K562 (cell line): ENCODE results near the gene DNAJB6. TPM values are rescaled to one million over a fixed set of nuclear protein-coding genes. Genes with fewer than 3 reads are reported as not detected.

ENCODE experiments used
- ATAC-seq: fragments of 200-7000 bp; cut with Tn5 transposase; 3 replicates; pipeline ENCODE4 v1.9.1; 2020; ENCODE audit warnings: moderate library complexity
- BruUV-seq: library from RNA; stranded (reverse); fragments of 400-500 nt; replicated peaks from 2 replicates; lab custom pipeline; 2021; lab: Mats Ljungman, UMichigan
- CTCF ChIA-PET: fragments of 300-600 bp; formaldehyde crosslinking; extraction: SDS; loops from one replicate; lab custom pipeline; 2021; ENCODE audit warnings: low intra/inter-chr PET ratio; lab: Yijun Ruan, JAX
- POLR2A ChIA-PET: fragments of 300-600, 350-650 bp; sonication (Branson Sonifier 250); formaldehyde crosslinking; extraction: SDS; loops from one replicate; lab custom pipeline; 2021; ENCODE audit warnings: antibody characterized with exemption, inconsistent platforms; lab: Yijun Ruan, JAX
- DNase-seq, 4 experiments: peaks; one replicate each; pipeline versions ENCODE4 v3.0.0 to v3.0.0-alpha.2; 2011 to 2018; ENCODE audit warnings: low spot score in 3 of 4, mixed read lengths in 3 of 4; ENCODE audit errors: extremely low read depth in 1 of 4
- FAIRE-seq: peaks from 2 replicates; lab custom pipeline; 2011; peaks lifted over from hg19 to GRCh38; lab: Jason Lieb, UNC
- H2AFZ ChIP-seq: 2 replicates; pipeline ENCODE4 v1.6.0; 2011; ENCODE audit warnings: low read depth, low read length, control low read depth, inconsistent platforms
- H3K27ac ChIP-seq: fragments of 200-600 bp; 3 replicates; pipeline ENCODE4 v1.8.0; 2011; ENCODE audit warnings: low read depth, mild to moderate bottlenecking, control low read depth, inconsistent platforms, low read length, moderate library complexity, mixed read lengths; ENCODE audit errors: extremely low read depth
- H3K27me3 ChIP-seq, 2 experiments: fragments of 300-600 bp in 1 of 2; 2 replicates in 1 of 2; 3 replicates in 1 of 2; pipeline versions ENCODE4 v1.6.0 to v1.8.0; 2011; ENCODE audit warnings: inconsistent platforms in 2 of 2, low read length in 2 of 2, mild to moderate bottlenecking in 1 of 2, mixed read lengths in 1 of 2, moderate library complexity in 1 of 2; ENCODE audit not compliant: control insufficient read depth in 2 of 2, insufficient read depth in 2 of 2
- H3K36me3 ChIP-seq: fragments of 300-600 bp; 3 replicates; pipeline ENCODE4 v1.8.0; 2011; ENCODE audit warnings: mild to moderate bottlenecking, low read length, inconsistent platforms; ENCODE audit not compliant: control insufficient read depth, insufficient read depth
- H3K4me1 ChIP-seq, 2 experiments: fragments of 200-600 bp in 1 of 2; replicated peaks in 1 of 2; 2 replicates in 1 of 2; 3 replicates in 1 of 2; pipeline versions ENCODE4 v1.5.1 to v1.8.0; 2011; ENCODE audit warnings: inconsistent platforms in 2 of 2, low read length in 2 of 2, mild to moderate bottlenecking in 1 of 2, mixed read lengths in 1 of 2, moderate library complexity in 1 of 2; ENCODE audit not compliant: control insufficient read depth in 2 of 2, insufficient read depth in 2 of 2
- H3K4me2 ChIP-seq: 2 replicates; pipeline ENCODE4 v1.6.1; 2011; ENCODE audit warnings: low read length, control low read depth, inconsistent platforms, mixed read lengths; ENCODE audit not compliant: insufficient read depth
- H3K4me3 ChIP-seq: fragments of 200-600 bp; sonication (generic), shearing (Covaris generic); 2 replicates; pipeline ENCODE4 v1.5.1; 2016; ENCODE audit warnings: control low read depth, inconsistent platforms
- H3K79me2 ChIP-seq: fragments of 200-600 bp; 3 replicates; pipeline ENCODE4 v1.8.0; 2011; ENCODE audit warnings: low read length, inconsistent platforms; ENCODE audit not compliant: control insufficient read depth, insufficient read depth
- H3K9ac ChIP-seq, 2 experiments: 2 replicates each; pipeline versions ENCODE4 v1.6.0 to v1.6.1; 2011; ENCODE audit warnings: low read depth in 2 of 2, low read length in 2 of 2, control low read depth in 1 of 2, inconsistent platforms in 1 of 2, mild to moderate bottlenecking in 1 of 2, mixed read lengths in 1 of 2; ENCODE audit not compliant: insufficient read depth in 1 of 2
- H3K9me1 ChIP-seq: one replicate; pipeline ENCODE4 v1.6.0; 2011; ENCODE audit warnings: inconsistent platforms, mild to moderate bottlenecking, low read length, moderate library complexity; ENCODE audit not compliant: control insufficient read depth, insufficient read depth
- H3K9me3 ChIP-seq: replicated peaks from 2 replicates; pipeline ENCODE4 v1.5.1; 2011; ENCODE audit warnings: low read depth, low read length, inconsistent platforms; ENCODE audit not compliant: control insufficient read depth, insufficient read depth
- H4K20me1 ChIP-seq: replicated peaks from 2 replicates; pipeline ENCODE4 v1.6.1; 2011; ENCODE audit warnings: low read length, inconsistent platforms, mixed read lengths; ENCODE audit not compliant: control insufficient read depth, insufficient read depth
- FOSL1 ChIP-seq: fragments of 200-800 bp; sonication (Bioruptor generic); conservative IDR thresholded peaks from 2 replicates; pipeline ENCODE4 v1.6.1; 2016; ENCODE audit warnings: missing genetic modification characterization, missing compliant biosample characterization
- MXI1 ChIP-seq: IDR thresholded peaks from 2 replicates; pipeline ENCODE4 v1.6.1; 2011; ENCODE audit warnings: low read depth, mild to moderate bottlenecking, improper control_type of control experiment, low read length
- NFIX ChIP-seq: fragments of 250-450 bp; sonication (Bioruptor Pico); IDR thresholded peaks from 2 replicates; pipeline ENCODE4 v1.4.0; 2020; ENCODE audit warnings: low read depth, mild to moderate bottlenecking, moderate library complexity
- ZNF277 ChIP-seq: fragments of 250-450 bp; sonication (Bioruptor Pico); IDR thresholded peaks from 2 replicates; pipeline ENCODE4 v1.8.0; 2022; ENCODE audit warnings: inconsistent platforms, mild to moderate bottlenecking, moderate library complexity, borderline replicate concordance
- ZNF408 ChIP-seq: fragments of 250-450 bp; sonication (Bioruptor Pico); IDR thresholded peaks from 2 replicates; pipeline ENCODE4 v1.4.0; 2020; ENCODE audit warnings: low read depth, mild to moderate bottlenecking, moderate library complexity
- WGBS: fragments of 100-300 bp; shearing (Covaris generic); methylation state at CpG from one replicate; pipeline ENCODE4 v1.1.6; 2016; ENCODE audit warnings: low coverage, mixed read lengths; ENCODE audit not compliant: insufficient coverage; ENCODE audit errors: missing lambda C conversion rate; 5-methylcytosine and 5-hydroxymethylcytosine counted together
- in situ Hi-C: fragments of 300-500 bp; cut with MboI; formaldehyde crosslinking; loops from 4 replicates; pipeline ENCODE4 v1.15.0; 2018; ENCODE audit warnings: inconsistent platforms, mixed read lengths
- intact Hi-C: fragments of 100-400 bp; cut with micrococcal nuclease; formaldehyde crosslinking; loops from 2 replicates; pipeline ENCODE4 v1.14.2; 2022
- polyA plus RNA-seq, 8 experiments: library from polyadenylated mRNA; depleted of rRNA in 4 of 8; stranded (reverse) in 5 of 8; unstranded in 3 of 8; fragments of >200 nt; fragmentation: Nextera tagmentation in 2 of 8; fragmentation: Illumina TruSeq in 1 of 8; extraction: Ambion mirVana in 2 of 8; extraction: Trizol in 1 of 8; gene quantifications; 2 replicates each; pipeline versions ENCODE4 v1.2.1 to v1.2.3, GENCODE V29; 2011 to 2014; ENCODE audit warnings: inconsistent platforms in 1 of 8, missing spikeins in 1 of 8
- total RNA-seq, 7 experiments: library from RNA; depleted of rRNA in 6 of 7; stranded (reverse); fragments of >200 nt in 6 of 7; fragmentation: Illumina TruSeq in 2 of 7; extraction: Trizol in 2 of 7; gene quantifications; 2 replicates each; pipeline versions ENCODE4 v1.2.1 to v1.2.3, GENCODE V29; 2011 to 2021; ENCODE audit warnings: low replicate concordance in 1 of 7

DNAJB6 gene
- total and polyA plus RNA-seq, 9 of the 15 experiments (the other 6 are each of a cell fraction or from before 2014, with no cell fraction given) = 84.5 to 158 (median 135) TPM

GRCh38 chr7:157412021-157412443 is 75.2 kb downstream of the DNAJB6 start:
- no peaks in the 10 kb centered on the region for H3K27me3 ChIP-seq
- TF ChIP-seq MXI1 = no peak
- TF ChIP-seq ZNF277 (CRISPR knock-in tag) = peak; percentile 92; the same call in 1 of the 2 replicates
- TF ChIP-seq NFIX (CRISPR knock-in tag) = peak; percentile 24; the same call in 1 of the 2 replicates
- TF ChIP-seq FOSL1 (tag) = peak; percentile 63
- peak; percentile 62; the same call in 1 of the 2 replicates for TF ChIP-seq ZNF408
- intact Hi-C loops = no loop called here
- DNase-seq = no peak
- H3K4me3 ChIP-seq = no peak overlapping the region
- no peaks in the 10 kb centered on the region; the same call in 2 of the 3 replicates for H3K79me2 ChIP-seq
- no peaks in the 10 kb centered on the region for H3K9me3 ChIP-seq
- CTCF ChIA-PET = no interaction called here
- no peaks in the 10 kb centered on the region for H4K20me1 ChIP-seq
- H3K9me1 ChIP-seq = no peaks in the 10 kb centered on the region
- no peak overlapping the region for H2AFZ ChIP-seq
- ATAC-seq = no peak
- in situ Hi-C loops = no loop called here
- H3K9ac ChIP-seq = no peak overlapping the region
- POLR2A ChIA-PET = no interaction called here
- H3K36me3 ChIP-seq = peaks cover 55% of the 10 kb centered on the region
- no peak overlapping the region for H3K4me2 ChIP-seq
- BruUV-seq = no TSS peak
- H3K27ac ChIP-seq = no peak overlapping the region
- peaks cover 0 to 61% of the 10 kb centered on the region in 2 experiments; a peak in 4 of 5 replicates for H3K4me1 ChIP-seq
- no peak for FAIRE-seq
- 78% methylated on average over 11 of the region's 11 CpGs for WGBS
